GM19438 (cell line): ENCODE measurements around the gene NBPF1.
"Not testable (repeated sequence)": the region's sequence is repeated elsewhere in the genome, so short reads cannot be mapped to it uniquely, and the experiment has no call there.

Experiments
- ATAC-seq: cut with Tn5 transposase; IDR thresholded peaks from one replicate; pipeline ENCODE4 v1.9.1; 2021; ENCODE audit warnings: low read depth; ENCODE audit not compliant: unreplicated experiment

The NBPF1 gene

DNA sequence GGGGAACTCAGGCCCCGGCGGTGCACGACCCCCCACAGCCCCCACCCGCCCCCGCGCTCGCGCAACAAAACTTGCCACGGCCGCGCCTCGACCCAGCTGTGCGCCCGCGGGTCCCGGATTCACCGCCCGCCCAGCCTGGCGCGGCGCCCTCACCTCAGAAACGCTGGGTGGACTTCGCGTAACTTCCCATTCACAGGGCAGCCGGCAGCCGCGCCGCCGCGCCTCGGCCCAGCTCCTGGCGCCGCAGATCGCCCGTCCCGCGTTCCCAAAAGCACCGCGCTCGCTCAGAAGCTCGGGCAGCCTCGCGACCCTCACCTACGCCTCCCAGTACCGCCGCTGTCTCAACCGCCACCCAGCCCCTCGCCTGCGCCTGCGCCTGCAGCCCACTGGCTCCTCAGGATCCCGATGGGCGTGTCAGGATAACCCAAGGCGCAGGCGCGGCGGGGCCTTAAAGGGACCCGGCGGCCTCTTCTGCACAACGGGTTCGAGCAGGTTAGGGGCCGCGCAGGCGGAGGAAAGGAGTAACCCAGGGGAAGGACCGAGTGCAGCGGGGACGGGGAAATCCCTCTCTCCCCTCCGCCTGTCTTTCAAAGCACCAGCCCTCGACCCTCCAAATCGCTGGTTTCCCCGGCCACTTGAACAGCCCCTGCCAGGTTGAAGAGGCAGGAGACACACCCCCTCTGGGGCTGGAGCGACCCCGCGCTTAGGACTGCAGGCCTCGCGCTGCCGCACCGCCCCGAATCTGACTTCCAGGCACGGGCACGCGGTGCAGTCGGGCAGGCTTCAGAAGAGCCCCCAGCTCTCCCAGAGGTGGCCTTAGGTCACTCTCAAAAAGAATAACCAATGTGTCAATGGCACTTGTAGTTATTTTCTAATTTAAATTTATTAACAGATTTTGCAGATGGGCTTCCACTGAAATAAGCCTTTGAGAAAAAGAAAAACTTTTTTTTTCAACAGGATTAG is at the start of gene NBPF1:
TSS of gene NBPF1 (minus strand) at position 380 of the 963 bp plus-strand sequence.
- peak; percentile 93 for ATAC-seq

DNA sequence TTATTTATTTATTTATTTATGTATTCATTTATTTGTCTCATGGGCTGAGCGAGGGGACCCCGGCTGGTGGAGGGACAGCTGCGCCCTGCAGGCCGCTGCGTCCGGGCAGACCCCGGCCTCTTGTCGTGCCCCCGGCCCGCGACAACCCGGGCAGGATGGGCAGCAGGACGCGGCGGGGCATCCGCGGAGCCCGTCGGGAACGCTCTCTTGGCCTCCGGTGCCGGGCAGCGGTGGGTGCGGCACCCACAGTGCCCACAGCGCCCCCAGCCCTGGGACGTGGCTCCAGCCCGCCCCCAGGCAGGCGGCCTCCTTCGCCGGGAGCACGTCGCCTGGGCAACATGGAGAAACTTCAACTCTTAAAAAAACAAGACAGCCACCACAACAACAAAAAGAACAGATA is 44.9 kb upstream of the NBPF1 start:
- not testable (repeated sequence) for ATAC-seq

DNA sequence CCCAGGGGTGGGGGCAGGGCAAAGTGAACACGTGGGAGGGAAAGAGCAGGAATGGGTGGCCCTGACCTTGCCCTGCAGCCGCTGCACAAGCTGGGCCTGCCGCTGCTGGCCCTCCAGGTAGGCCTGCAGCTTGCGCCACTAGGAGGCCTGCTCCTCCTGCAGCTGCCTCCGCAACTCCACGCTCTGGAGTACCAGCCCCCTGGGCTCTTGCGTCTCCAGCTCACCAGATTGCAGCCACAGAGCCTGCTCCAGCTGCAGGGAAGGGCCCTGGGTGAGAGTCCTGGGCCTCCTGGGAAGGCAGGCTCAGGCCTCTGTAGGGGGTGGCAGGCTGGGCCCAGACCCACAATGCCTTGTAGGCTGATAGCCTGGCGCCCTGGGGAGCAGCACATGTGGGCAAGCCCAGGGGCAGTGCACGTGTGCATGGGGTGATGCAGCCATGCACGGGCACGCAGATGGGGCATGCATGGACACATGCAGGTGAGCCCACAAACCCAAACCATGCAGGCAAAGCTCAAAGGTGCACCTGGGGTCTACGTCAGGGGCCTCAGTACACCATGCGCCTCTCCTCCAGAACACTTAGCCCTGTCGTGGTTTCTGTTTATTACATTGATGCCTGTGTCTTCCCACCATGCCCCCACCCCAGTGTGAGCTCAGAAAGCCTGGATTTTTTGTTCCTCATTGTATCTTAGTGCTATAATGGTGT is 43.8 kb upstream of the NBPF1 start:
- not testable (repeated sequence) for ATAC-seq

DNA sequence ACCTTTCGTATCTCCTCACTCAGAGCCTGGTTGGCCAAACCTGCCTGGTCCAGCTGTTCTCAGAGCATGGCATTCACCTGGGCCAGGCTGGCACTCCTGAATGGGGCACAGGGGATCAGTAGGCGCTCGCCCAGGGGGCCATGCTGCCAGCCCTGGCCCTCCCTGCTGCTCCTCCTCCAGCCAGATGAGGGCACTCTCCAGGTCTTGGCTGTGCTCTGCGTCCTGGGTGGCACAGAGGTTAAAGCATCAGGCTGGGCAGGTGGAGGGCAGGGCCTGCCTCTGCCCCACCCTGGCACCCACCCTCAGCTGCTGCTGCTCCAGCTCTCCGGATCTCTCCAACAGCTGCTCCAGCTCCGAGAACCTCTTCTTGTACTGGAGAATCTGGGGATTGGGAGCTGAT is 43.2 kb upstream of the NBPF1 start:
- ATAC-seq, result not testable (repeated sequence)

DNA sequence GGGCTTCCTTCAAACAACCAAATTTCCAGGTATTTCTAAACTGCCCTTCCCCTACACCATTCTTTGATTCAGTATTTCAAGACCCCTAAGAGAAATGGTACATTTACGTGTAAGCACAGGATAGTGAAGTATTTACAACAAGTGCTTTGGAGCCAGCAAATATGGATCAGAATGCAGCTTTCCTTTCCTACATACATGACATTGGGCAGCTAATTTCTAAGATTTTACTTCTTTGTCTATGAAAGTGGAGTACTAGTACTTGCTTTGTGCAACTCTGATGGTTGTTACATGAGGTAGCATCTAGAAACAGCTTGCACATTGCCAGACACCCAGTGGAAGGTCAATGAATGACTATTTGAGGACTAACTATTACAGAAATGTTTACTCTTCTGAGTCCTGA is 38.2 kb upstream of the NBPF1 start:
- ATAC-seq, result not testable (repeated sequence)

DNA sequence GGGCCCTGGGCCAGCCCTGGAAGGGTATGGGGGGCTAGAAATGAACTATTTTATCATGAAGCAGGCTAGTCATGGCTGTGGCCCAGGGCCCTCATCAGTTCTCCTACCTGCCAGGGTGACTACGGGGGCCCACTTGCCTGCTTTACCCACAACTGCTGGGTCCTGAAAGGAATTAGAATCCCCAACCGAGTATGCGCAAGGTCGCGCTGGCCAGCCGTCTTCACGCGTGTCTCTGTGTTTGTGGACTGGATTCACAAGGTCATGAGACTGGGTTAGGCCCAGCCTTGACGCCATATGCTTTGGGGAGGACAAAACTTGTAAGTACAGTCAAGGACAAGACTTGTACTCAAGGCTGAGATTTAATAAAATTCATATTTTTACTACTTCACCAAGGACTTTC is 36.6 kb upstream of the NBPF1 start:
- not testable (repeated sequence) for ATAC-seq

DNA sequence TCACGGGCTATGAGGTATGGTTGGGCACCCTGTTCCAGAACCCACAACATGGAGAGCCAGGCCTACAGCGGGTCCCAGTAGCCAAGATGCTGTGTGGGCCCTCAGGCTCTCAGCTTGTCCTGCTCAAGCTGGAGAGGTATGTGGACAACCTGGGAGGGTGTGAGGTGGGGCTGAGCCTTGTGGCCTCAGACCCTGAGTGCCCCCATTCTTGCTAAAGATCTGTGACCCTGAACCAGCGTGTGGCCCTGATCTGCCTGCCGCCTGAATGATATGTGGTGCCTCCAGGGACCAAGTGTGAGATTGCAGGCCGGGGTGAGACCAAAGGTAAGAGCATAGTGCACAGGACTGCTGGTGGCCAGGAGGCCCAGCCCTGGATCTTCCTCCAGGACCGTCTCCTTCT is 36.0 kb upstream of the NBPF1 start:
- ATAC-seq, result not testable (repeated sequence)

DNA sequence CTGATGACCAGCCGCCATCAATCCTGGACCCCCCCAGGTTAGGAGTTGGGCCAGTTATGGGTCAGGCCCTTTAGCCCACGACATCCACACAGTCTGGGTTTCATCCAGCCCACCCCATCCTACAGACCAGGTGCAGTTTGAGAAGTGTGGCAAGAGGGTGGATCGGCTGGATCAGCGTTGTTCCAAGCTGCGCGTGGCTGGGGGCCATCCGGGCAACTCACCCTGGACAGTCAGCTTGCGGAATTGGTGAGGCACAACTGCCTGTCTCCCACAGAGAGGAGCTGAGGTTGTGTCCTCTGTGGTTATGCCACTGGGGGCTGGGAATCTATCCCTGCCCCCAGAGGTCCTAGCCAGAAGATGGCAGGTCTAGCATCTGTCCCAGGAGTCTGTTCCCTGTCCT is 35.4 kb upstream of the NBPF1 start:
- not testable (repeated sequence) for ATAC-seq

DNA sequence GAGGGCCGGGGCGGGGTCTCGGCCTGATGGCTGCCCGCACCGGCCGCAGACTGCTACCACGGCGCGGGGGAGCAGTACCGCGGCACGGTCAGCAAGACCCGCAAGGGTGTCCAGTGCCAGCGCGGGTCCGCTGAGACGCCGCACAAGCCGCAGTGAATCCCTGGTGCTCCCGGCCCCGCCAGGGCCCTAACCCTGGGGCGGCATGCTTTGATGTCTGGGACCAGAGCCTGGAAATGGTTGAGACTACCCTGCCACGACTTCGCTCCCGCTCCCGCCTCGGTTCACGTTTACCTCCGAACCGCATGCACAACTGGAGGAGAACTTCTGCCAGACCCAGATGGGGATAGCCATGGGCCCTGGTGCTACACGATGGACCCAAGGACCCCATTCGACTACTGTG is 34.9 kb upstream of the NBPF1 start:
- ATAC-seq, result not testable (repeated sequence)

DNA sequence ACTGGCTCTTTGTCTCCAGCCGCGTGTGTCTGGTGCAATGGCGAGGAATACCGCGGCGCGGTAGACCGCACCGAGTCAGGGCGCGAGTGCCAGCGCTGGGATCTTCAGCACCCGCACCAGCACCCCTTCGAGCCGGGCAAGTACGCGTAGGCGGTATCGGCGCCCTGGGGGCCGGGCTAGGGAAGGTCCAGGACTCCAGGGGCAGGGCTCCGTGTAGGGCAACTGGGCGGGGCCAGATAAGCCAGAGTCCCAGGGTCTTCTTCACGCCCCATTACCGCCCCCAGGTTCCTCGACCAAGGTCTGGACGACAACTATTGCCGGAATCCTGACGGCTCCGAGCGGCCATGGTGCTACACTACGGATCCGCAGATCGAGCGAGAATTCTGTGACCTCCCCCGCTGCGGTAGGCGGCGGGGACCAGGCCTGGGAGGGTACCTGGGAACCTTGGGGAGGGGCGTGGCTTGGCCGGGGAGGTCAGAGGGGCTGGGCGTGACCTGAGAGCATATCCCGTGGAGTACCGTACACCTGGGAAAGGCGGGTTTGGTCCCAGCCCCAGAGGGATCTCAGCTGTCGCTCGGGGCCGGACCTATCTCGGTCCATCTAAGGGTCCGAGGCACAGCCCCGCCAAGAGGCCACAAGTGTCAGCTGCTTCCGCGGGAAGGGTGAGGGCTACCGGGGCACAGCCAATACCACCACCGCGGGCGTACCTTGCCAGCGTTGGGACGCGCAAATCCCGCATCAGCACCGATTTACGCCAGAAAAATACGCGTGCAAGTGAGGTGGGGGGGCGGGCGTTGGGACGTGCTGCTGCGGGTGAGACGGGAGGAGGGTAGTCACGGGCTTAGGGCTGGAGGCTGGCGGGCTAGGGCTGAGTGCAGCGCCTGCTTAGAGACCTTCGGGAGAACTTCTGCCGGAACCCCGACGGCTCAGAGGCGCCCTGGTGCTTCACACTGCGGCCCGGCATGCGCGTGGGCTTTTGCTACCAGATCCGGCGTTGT is 34.1 kb upstream of the NBPF1 start:
- not testable (repeated sequence) for ATAC-seq

DNA sequence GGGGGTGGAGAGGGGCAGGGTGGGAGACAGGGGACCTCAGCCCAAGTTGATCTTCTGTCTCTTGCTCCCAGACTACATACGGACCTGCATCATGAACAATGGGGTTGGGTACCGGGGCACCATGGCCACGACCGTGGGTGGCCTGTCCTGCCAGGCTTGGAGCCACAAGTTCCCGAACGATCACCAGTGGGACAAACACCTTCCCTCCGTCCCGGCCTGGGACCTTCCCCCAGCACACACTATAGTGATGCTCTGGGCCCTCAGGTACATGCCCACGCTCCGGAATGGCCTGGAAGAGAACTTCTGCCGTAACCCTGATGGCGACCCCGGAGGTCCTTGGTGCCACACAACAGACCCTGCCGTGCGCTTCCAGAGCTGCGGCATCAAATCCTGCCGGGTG is 33.4 kb upstream of the NBPF1 start:
- not testable (repeated sequence) for ATAC-seq

DNA sequence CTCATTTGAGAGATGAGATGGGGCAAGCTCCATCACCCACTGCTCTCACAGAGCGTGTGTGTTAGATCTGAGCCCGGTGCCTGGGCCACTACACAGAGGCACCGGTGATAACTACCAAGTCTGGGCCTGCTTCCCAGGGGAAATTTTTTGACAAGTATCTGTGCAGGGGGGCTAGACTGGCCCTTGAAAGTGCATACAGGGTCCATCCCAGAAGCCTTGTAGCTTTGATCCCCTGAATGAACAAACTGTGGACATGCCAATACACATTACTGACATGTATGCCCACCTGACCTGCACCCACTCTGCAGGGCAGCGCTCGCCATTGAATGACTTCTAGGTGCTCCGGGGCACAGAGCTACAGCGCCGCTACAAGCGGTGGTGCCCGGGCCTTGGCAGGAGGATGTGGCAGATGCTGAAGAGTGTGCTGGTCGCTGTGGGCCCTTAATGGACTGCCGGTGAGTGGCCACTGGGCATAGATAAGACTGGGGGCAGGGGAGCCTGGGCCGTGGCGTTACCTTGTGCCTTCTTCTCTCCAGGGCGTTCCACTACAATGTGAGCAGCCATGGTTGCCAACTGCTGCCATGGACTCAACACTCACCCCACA is 32.8 kb upstream of the NBPF1 start:
- ATAC-seq, result not testable (repeated sequence)

DNA sequence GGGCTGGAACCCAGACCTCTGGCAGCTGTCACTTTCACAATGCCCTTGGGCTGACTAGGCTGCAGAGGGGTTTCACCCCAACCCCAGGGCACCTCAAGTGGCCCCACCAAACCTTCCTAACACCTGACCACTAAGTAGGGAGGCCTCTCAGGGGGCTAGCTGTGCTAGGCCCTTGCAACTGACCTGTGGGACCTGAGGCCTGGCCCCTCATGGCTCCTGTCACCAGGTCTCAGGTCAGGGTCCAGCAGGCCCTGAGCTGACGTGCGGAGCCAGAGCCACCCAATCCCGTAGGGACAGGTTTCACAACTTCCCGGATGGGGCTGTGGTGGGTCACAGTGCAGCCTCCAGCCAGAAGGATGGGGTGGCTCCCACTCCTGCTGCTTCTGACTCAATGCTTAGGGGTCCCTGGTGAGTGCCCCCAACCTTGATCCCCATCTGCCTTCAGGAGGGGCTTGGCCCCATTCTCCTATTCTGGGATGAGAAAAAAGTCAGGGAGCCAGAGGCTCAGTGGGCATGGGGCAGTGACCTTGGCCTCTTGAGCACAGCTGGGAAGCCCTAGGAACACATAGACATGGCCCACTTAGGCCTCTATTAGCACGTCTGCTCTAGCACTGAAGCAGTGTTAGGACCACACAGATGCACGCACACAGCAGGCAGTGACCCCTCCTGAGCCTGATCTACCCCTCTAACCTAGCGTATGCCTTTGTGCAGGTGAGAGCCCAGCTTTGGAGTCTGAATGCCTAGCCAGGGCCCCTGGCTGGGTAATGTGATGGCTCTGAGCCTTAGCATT is 32.1 kb upstream of the NBPF1 start:
- ATAC-seq, result not testable (repeated sequence)

DNA sequence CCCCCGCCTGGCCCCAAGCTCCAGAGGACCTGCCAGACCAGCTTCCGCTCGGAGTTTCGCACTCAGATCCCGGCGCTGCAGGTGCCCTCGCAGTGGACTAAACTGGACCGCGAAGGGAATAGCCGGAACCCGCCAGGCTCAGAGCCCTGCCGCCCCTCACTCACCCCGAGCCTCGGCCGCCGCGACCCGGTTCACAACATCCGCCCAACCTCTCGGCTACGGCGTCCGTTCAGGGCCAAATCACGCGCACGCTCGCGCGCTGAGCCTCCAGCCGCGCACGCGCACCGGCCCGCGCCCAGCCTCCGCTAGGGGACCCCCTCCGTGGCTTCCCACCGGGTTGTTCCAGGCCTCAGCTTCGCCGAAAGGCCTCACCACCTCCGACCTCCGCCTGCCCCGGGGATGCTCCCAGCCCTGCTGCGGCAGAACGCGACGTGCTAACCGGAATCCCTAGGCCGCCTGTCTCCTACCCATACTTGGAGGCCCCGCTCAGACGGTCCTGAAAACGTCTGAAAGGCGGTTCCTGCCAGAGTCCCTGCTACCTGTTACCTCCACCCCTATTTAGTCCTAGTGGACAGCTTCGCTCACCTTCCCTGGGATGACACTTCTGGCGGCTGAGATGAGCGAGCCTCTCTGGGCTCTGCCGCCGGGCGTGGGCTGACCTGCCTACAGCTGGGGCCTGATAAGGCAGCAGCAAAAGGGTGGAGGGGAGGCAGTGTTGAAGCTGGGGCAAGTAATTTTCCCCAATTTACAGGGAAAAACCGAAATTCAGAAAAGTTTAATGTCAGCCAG is 31.3 kb upstream of the NBPF1 start:
- peak; percentile 82 for ATAC-seq

DNA sequence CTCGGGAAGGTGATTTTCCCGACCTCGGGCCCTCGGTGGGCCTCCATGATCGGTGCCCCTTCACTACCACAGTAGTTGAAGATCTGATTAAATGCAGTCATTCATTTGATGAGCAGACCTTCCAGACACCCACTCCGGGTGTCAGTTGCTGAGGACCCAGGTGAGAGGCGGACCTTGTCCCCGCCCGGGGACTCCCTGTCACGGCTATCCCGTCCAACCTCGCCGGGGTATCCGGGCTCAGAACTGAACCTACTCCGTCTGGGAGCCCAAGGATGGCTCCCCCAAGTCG is 30.8 kb upstream of the NBPF1 start:
- no peak for ATAC-seq

DNA sequence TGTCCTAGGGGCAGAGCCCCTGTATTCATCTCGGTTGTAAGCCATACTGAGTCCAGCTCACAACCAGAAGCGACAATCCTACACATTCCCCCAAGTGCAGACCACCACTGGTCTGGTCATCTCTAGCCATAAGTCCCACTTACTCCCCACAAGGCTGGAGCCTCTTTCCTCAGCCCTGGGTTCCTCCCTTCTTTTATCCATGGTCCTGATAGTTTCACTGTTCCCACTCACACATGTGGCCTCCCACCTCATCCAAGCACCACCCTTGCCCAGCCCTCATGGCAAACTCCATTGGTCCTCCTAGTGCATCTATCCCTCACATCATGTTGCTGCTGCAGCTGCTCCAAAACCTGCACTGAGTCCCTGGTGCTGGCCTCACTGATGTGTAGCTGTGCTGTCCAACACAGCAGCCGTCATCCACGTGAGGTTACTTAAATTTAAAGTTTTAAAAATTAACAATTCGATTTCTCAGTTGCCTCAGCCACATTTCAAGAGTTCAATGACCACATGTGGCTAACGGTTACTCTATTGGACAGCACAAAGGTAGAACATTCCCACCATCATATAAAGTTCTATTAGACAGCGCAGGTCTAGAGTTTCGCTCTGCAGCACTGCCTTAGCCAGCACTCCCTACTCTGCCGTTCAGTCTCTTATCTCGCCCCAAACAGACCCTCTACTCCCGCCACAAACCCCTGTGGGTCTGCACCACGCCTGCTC is 30.3 kb upstream of the NBPF1 start:
- ATAC-seq, result peak; percentile 10

DNA sequence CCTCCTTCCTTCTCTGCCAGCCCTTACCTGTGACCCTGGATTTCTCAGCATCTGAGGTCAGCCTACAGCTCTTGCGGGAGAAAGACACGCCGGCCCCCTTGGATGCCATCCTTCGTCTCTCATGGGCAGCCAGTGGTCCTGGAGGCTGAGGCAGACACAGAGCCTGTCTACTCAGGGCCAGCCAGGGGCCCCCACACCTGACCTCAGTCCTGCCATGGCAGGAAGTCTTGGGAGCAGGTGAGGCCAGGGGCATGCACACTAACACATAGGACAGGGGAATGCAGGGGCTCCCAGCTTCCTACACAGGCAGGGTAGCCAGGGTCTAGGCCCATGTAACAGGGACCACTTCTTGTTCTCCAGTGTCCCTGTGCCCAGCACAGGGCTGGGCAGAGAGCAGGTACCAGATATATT is 29.6 kb upstream of the NBPF1 start:
- ATAC-seq, result not testable (repeated sequence)
